ENCODE results near the gene QPRT.
"Not testable (repeated sequence)": the region's sequence is repeated elsewhere in the genome, so short reads cannot be mapped to it uniquely, and the experiment has no call there.

Gene QPRT

GRCh38 chr16:29678691-29679267 lies at the start of gene QPRT:
QPRT (plus strand) TSS chr16:29679180; CDS start chr16:29679198, 18 bp downstream.
- peak; percentile 83 for DNase-seq

- DNase-seq, result not testable (repeated sequence)
Observed at GRCh38 chr16:29629318-29629717, 49.7 kb upstream of the QPRT start.

- not testable (repeated sequence) for DNase-seq
Observed at GRCh38 chr16:29631658-29632057, 47.3 kb upstream of the QPRT start.

DNA sequence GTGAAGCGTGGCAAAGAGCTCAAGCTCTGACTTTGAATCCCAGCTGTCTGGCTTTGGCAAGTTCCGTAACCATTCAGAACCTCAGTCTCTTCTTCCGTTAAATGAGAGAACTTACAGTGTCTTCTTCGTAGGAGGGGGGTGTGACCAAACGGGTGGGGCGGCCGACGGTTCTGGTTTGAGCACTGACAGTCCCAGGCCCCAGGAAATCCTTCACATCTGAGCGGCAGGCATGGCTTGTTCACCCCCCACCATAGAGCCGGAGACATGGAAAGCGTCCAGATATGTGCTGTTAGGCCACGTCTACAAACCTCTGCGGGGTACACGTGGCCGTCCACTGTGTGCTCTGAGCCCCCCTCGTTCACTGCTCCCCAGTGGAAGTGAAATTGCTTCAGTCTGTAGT lies 43.1 kb upstream of the QPRT start:
- DNase-seq, result not testable (repeated sequence)

DNA sequence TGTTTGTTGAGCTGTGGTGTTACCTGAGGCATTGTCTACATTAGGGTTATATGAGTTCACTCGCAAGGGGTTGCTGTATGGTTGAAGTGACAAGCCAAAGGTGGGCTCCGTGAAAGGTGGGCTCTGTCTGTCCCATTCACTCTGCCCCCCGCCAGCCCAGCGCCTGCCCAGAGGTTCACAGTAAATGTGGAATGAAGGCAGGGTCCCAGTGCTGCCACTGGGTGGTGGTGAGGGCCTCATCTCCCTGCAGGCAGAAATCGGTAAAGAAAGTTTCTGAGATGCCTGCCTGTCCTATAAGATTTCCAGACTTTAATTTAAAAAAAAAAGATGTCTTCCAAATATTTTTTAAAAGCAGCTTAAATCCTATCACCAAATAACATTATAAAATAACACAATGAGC lies 42.6 kb upstream of the QPRT start:
- not testable (repeated sequence) for DNase-seq

DNA sequence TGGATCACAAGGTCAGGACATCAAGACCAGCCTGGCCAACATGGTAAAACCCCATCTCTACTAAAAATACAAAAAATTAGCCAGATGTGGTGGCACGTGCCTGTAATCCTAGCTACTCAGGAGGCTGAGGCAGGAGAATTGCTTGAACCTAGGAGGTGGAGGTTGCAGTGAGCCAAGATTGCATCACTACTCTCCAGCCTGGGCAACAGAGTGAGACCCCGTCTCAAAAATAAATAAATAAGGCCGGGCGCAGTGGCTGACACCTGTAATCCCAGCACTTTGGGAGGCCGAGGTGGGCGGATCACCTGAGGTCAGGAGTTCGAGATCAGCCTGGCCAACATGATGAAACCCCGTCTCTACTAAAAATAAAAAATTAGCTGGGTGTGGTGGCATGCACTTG lies 40.2 kb upstream of the QPRT start:
- not testable (repeated sequence) for DNase-seq

DNA sequence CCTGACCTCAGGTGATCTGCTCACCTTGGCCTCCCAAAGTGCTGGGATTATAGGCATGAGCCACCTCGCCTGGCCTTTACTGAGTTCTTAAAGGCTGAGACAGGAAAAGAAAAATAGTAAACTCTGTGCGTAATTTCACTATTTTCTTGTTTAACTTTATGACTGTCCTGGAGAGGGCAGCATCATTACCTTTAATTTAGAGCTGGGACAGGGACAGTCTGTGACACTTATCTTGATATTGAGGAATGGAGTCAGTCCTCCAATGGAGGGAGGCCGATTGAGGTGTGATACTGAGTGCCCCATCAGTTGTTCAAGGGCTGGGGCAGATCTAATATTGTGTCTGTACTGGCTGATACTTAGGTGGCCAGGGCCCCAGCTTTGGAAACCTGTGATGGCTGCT lies 37.4 kb upstream of the QPRT start:
- DNase-seq, result no peak

DNA sequence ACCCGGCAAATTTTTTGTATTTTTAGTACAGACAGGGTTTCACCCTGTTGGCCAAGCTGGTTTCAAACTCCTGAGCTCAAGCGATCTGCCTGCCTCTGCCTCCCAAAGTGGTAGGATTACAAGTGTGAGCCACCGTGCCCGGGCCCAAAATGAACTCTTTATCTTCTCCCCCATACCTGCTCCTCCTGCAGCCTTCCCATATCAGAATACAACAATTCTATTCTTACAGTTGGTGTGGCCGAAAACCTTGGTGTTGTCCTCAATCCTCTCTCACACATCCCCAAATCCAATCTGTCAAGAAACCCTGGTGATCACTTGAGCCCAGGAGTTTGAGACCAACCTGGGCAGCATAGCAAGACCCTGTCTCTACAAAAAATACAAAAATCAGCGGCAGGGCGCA lies 35.4 kb upstream of the QPRT start:
- DNase-seq, result no peak

DNA sequence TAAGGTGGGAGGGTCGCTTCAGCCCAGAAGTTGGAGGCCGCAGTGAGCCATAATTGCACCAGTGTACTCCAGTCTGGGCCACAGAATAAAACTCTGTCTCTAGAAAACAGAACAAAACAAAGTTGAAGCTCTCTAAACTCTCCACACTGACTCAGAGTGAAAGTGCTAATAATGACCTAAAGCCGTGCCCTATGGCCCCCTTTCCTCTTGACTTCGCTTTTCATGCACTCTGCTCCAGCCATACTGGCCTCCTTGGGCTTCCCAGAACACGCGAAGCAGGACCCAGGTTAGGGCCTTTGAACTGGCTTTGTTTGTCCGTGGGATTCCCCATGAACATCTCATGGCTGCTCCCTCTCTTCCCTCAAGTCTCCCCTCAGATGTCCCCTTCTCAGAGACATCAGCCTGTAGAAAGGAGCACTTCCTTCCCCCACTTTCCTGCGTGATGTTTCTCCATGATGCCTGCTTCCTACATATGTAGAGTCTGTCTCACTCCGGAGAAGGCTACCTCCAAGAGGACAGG lies 34.6 kb upstream of the QPRT start:
- DNase-seq, result no peak

- DNase-seq, result no peak
Observed at GRCh38 chr16:29644973-29645693, 33.8 kb upstream of the QPRT start.

DNA sequence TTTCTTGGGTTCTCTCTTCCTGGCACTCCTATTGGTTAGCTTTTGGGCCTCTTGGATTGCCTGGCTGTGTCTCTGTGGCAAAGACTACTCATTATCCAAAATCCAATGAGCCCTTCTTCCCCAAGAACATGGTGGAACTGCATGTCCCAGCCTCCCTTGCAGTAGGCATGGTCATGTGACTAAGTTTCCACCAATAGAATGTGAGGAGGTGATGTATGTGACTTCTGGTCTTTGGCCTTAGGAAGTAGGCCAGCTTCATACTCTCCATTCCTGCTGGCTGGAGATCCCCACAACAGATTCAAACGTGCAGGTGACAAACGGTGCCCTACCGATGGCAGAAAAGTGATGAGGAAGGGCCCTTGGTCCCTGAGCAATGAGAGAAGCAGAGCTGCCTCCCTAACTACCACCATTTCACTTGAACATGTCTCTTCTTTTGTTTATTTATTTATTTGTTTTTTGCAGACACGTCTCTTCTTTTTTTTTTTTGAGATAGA lies 33.2 kb upstream of the QPRT start:
- DNase-seq, result no peak

DNA sequence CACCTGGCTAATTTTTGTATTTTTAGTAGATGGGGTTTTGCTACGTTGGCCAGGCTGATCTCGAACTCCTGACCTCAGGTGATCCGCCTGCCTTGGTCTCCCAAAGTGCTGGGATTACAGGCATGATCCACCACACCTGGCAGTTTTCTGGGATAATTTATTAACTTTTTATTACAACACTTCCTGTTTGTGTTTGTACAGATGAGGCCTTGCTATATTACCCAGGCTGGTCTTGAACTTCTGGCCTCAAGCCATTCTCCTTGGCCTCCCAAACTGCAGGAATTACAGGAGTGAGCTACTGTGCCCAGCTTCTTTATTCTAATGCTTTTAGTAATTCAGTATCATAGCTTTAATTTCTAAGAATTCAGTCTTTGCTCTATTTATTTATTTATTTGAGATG lies 32.0 kb upstream of the QPRT start:
- DNase-seq, result no peak

DNA sequence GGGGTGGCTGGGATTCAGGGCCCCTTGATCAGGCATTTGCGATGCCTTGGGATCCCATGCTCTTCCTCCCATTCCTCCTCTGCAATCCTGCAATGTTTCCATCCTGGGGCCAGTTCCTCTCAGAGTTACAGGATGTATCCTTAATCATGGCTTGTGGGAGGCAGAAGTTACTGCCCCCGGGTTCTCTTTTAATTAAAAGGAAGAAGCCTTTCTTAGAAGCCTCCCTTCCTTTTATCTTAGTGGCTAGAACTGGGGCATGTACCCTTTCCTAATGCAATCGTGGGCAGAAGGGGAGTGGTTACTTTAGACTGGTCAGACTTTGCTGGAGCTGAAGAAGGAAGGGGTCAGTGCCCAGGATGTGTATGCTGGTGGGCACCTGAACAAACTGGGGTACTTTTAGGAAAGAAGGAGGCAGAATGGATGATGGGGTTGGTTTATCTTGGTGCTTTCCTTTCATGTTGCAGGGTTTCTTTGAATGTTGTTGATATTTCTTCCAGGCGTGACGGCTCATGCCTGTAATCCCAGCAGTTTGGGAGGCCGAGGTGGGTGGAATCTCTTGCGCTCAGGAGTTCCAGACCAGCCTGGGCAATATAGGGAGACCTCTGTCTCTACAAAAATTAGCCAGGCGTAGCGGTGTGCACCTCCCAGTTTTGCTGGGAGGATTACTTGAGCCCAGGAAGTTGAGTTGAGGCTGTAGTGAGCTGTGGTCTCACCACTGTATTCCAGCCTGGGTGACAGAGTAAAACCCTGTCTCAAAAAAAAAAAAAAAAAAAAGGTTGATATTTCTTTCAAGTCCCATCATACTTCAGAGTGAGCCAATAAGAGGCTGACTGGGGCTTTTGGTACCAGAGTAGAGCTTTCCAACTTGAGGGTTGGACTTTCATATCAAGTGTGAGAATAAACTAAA lies 29.1 kb upstream of the QPRT start:
- DNase-seq, result no peak

DNA sequence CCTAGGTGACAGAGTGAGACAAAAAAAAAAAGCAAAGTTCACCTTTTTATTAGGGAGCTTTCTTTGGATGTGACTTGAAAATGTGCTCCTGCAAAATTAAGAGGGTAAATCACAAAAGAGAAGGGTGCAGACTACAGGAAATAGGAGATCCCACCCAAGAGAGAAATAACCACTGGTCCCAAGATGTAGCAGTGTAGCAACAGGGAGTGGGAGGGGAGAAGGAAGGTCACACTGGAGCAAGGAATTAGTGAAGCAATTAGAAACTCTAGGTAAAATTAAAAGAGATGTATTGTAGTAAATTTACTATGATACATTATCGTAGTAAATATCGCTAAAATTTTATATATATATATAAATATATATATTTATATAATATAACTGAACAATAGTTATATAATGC lies 28.2 kb upstream of the QPRT start:
- DNase-seq, result no peak

GRCh38 chr16:29651774-29652349 lies 27.1 kb upstream of the QPRT start:
- no peak for DNase-seq

- DNase-seq, result no peak
Observed at GRCh38 chr16:29653471-29653870, 25.5 kb upstream of the QPRT start.

GRCh38 chr16:29653890-29654289 lies 25.1 kb upstream of the QPRT start:
- DNase-seq, result not testable (repeated sequence)

- no peak for DNase-seq
Observed at GRCh38 chr16:29656688-29657523, 22.1 kb upstream of the QPRT start.

DNA sequence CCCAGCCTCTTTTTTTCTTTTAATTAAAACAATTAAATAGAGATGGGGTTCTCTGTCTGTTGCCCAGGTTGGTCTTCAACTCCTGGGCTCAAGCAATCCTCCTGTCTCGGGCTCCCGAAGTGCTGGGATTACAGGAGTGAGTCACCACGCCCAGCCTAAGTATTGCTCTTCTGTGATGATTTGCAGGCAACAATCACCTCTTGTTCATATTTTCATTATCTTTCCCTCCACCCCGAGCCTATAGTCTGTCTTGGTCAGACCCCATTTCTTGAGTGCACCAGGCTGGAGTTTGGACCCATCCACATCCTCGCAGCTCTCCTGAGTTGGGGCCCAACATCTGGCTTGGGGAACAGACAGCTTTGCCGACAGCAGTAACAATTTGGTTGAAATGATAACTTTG lies 20.3 kb upstream of the QPRT start:
- DNase-seq, result no peak

DNA sequence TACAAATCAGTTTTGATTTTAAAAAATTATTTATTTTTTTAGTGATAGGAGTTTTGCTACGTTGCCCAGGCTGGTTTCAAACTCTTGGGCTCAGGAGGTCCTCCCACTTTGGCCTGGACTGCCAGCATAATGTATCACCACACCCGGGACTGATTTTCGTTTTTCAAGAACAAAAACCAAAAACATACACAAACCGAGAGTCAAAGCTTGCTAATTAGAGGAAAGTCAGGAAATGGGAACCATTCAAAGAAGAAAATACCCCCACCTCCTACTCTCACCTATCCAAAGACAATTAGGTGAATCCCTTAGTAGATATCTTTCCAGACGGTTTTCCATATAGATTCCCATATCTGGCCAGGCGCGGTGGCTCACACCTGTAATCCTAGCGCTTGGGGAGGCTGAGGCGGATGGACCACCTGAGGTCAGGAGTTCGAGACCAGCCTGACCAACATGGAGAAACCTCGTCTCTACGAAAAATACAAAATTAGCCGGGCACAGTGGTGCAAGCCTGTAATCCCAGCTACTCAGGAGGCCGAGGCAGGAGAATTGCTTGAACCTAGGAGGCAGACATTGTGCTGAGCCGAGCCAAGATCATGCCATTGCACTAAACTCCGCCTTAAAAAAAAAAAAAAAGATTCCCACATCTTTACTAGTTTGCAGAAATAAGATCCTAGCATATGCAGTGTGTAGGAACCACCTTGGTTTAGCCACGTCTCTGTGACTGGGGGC lies 16.8 kb upstream of the QPRT start:
- no peak for DNase-seq

- DNase-seq, result no peak
Observed at GRCh38 chr16:29662729-29663015, 16.3 kb upstream of the QPRT start.

Data from right forelimb (tissue), 1 donor.